MG63 (cell line): ENCODE measurements around the gene PDCD11. TPM values are rescaled to one million over a fixed set of nuclear protein-coding genes. Genes with fewer than 3 reads are reported as not detected.

Experiments
- DNase-seq: peaks from one replicate; pipeline ENCODE4 v3.0.0-alpha.2; 2020
- H3K27me3 ChIP-seq: fragments of 250-450 bp; sonication (Bioruptor Pico); 2 replicates; pipeline ENCODE4 v1.5.1; 2020; ENCODE audit warnings: mild to moderate bottlenecking, moderate library complexity
- H3K36me3 ChIP-seq: fragments of 250-450 bp; sonication (Bioruptor Pico); 2 replicates; pipeline ENCODE4 v1.5.1; 2020; ENCODE audit warnings: mild to moderate bottlenecking, moderate library complexity
- H3K4me3 ChIP-seq: fragments of 250-450 bp; sonication (Bioruptor Pico); 2 replicates; pipeline ENCODE4 v1.5.1; 2020; ENCODE audit warnings: mild to moderate bottlenecking, moderate library complexity
- H3K9me3 ChIP-seq: fragments of 250-450 bp; sonication (Bioruptor Pico); 2 replicates; pipeline ENCODE4 v1.5.1; 2020; ENCODE audit warnings: mild to moderate bottlenecking, moderate library complexity
- total RNA-seq: library from RNA; depleted of rRNA; stranded (reverse); fragments of >200 nt; shearing (Covaris generic); gene quantifications from 2 replicates; pipeline ENCODE4 v1.2.3, GENCODE V29; 2014; ENCODE audit warnings: low replicate concordance

PDCD11 gene
- total RNA-seq, 1 experiment from 2014 or later, result 42.5 TPM

- no peaks in the 10 kb centered on the region for H3K36me3 ChIP-seq
- H3K27me3 ChIP-seq, result no peaks in the 10 kb centered on the region
- H3K9me3 ChIP-seq, result no peaks in the 10 kb centered on the region
- no peak overlapping the region for H3K4me3 ChIP-seq
- DNase-seq, result no peak
Measured at GRCh38 chr10:103456074-103456660, 59.7 kb downstream of the PDCD11 start.

GRCh38 chr10:103457176-103457712 lies 60.8 kb downstream of the PDCD11 start:
- Histone ChIP-seq H3K27me3 (no peaks in the 10 kb centered on the region), H3K36me3 (no peaks in the 10 kb centered on the region), H3K9me3 (no peaks in the 10 kb centered on the region), H3K4me3 (no peak overlapping the region)
- no peak for DNase-seq

- Histone ChIP-seq H3K4me3 (no peak overlapping the region), H3K27me3 (no peaks in the 10 kb centered on the region), H3K36me3 (no peaks in the 10 kb centered on the region), H3K9me3 (no peaks in the 10 kb centered on the region)
- DNase-seq, result no peak
Measured at GRCh38 chr10:103457896-103458583, 61.6 kb downstream of the PDCD11 start.

- DNase-seq, result no peak
- Histone ChIP-seq H3K27me3 (no peaks in the 10 kb centered on the region), H3K36me3 (no peaks in the 10 kb centered on the region), H3K4me3 (no peak within 1 kb of the TSS), H3K9me3 (no peaks in the 10 kb centered on the region)
Measured at GRCh38 chr10:103458720-103459119, 62.3 kb downstream of the PDCD11 start, which contains the start of gene CALHM1. CALHM1 (minus strand) TSS chr10:103458900; CDS start chr10:103458751, 149 bp downstream.

GRCh38 chr10:103459615-103460014 lies 63.2 kb downstream of the PDCD11 start:
- H3K9me3 ChIP-seq, result no peaks in the 10 kb centered on the region
- no peaks in the 10 kb centered on the region for H3K36me3 ChIP-seq
- H3K4me3 ChIP-seq, result no peak overlapping the region
- DNase-seq, result no peak
- no peaks in the 10 kb centered on the region for H3K27me3 ChIP-seq

- DNase-seq, result no peak
- Histone ChIP-seq H3K27me3 (no peaks in the 10 kb centered on the region), H3K36me3 (no peaks in the 10 kb centered on the region), H3K4me3 (no peak overlapping the region), H3K9me3 (no peaks in the 10 kb centered on the region)
Measured at GRCh38 chr10:103463499-103463898, 67.1 kb downstream of the PDCD11 start.

- Histone ChIP-seq H3K9me3 (no peaks in the 10 kb centered on the region), H3K36me3 (no peaks in the 10 kb centered on the region), H3K4me3 (no peak overlapping the region), H3K27me3 (no peaks in the 10 kb centered on the region)
- no peak for DNase-seq
Measured at GRCh38 chr10:103465411-103466179, 69.2 kb downstream of the PDCD11 start.

- DNase-seq, result no peak
- Histone ChIP-seq H3K4me3 (no peak overlapping the region), H3K36me3 (no peaks in the 10 kb centered on the region), H3K27me3 (no peaks in the 10 kb centered on the region), H3K9me3 (no peaks in the 10 kb centered on the region)
Measured at GRCh38 chr10:103466734-103467133, 70.3 kb downstream of the PDCD11 start.

GRCh38 chr10:103467406-103467805 lies 71.0 kb downstream of the PDCD11 start:
- H3K9me3 ChIP-seq, result no peaks in the 10 kb centered on the region
- H3K4me3 ChIP-seq, result no peak overlapping the region
- H3K36me3 ChIP-seq, result no peaks in the 10 kb centered on the region
- DNase-seq, result no peak
- no peaks in the 10 kb centered on the region for H3K27me3 ChIP-seq

- H3K27me3 ChIP-seq, result no peaks in the 10 kb centered on the region
- H3K9me3 ChIP-seq, result no peaks in the 10 kb centered on the region
- H3K36me3 ChIP-seq, result no peaks in the 10 kb centered on the region
- DNase-seq, result no peak
- H3K4me3 ChIP-seq, result no peak overlapping the region
Measured at GRCh38 chr10:103469201-103469600, 72.8 kb downstream of the PDCD11 start.

- H3K9me3 ChIP-seq, result no peaks in the 10 kb centered on the region
- no peaks in the 10 kb centered on the region for H3K36me3 ChIP-seq
- no peak overlapping the region for H3K4me3 ChIP-seq
- no peak for DNase-seq
- H3K27me3 ChIP-seq, result no peaks in the 10 kb centered on the region
Measured at GRCh38 chr10:103470761-103471653, 74.6 kb downstream of the PDCD11 start.

- H3K36me3 ChIP-seq, result no peaks in the 10 kb centered on the region
- no peak for DNase-seq
Measured at GRCh38 chr10:103472005-103472404, 75.6 kb downstream of the PDCD11 start.

GRCh38 chr10:103473261-103473671 lies 76.8 kb downstream of the PDCD11 start:
- no peaks in the 10 kb centered on the region for H3K27me3 ChIP-seq
- no peak overlapping the region for H3K4me3 ChIP-seq
- H3K9me3 ChIP-seq, result no peaks in the 10 kb centered on the region
- no peak for DNase-seq
- H3K36me3 ChIP-seq, result no peaks in the 10 kb centered on the region

More at GRCh38 chr10:103472005-103472404, 75.6 kb downstream of the PDCD11 start:
- no peaks in the 10 kb centered on the region for H3K27me3 ChIP-seq
- no peak overlapping the region for H3K4me3 ChIP-seq
- no peaks in the 10 kb centered on the region for H3K9me3 ChIP-seq

GRCh38 chr10:103474077-103474476 lies 77.7 kb downstream of the PDCD11 start:
- no peak overlapping the region for H3K4me3 ChIP-seq
- no peak for DNase-seq
- no peaks in the 10 kb centered on the region for H3K27me3 ChIP-seq
- H3K36me3 ChIP-seq, result no peaks in the 10 kb centered on the region
- H3K9me3 ChIP-seq, result no peaks in the 10 kb centered on the region

- Histone ChIP-seq H3K36me3 (no peaks in the 10 kb centered on the region), H3K4me3 (no peak overlapping the region), H3K27me3 (no peaks in the 10 kb centered on the region), H3K9me3 (no peaks in the 10 kb centered on the region)
- DNase-seq, result no peak
Measured at GRCh38 chr10:103475437-103475836, 79.0 kb downstream of the PDCD11 start.

- Histone ChIP-seq H3K36me3 (no peaks in the 10 kb centered on the region), H3K9me3 (no peaks in the 10 kb centered on the region), H3K27me3 (no peaks in the 10 kb centered on the region), H3K4me3 (no peak overlapping the region)
- DNase-seq, result no peak
Measured at GRCh38 chr10:103476046-103476768, 79.8 kb downstream of the PDCD11 start.
